ENCODE results near the gene COX4I2.
A peak's percentile ranks its signal among the peaks of the same experiment; 100 is the strongest.
"Not testable (repeated sequence)": the region's sequence is repeated elsewhere in the genome, so short reads cannot be mapped to it uniquely, and the experiment has no call there.

The COX4I2 gene

DNA sequence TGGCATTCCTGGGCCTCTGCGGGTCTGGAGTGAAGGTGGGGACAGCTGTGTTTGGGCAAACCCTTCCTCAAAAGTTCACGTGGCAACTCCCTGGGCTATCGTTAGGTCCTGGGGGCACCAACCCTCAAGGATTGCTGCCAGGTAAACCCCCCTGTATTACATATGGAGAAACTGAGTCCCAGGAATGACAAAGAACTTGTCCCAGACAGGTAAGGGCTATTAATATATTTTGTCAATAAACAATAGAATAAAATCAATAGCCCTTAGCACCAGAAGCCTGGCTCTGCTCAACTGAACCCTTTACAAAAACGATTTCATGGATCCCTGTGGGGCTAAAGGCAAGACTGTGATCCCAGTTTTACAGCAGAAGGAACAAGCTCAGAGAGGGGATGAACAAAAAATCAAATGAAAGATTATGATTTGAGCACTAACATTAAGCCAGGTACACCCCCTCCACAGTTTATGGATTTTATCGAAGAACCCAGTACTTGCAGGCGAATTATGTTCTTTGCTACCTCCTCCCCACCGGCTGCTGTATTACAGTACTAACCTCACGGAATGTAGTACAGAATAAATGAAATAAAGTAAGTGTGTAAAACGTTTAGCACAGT is 30.0 kb upstream of the COX4I2 start:
- DNase-seq (ENCODE audit: low spot score) = no peak

DNA sequence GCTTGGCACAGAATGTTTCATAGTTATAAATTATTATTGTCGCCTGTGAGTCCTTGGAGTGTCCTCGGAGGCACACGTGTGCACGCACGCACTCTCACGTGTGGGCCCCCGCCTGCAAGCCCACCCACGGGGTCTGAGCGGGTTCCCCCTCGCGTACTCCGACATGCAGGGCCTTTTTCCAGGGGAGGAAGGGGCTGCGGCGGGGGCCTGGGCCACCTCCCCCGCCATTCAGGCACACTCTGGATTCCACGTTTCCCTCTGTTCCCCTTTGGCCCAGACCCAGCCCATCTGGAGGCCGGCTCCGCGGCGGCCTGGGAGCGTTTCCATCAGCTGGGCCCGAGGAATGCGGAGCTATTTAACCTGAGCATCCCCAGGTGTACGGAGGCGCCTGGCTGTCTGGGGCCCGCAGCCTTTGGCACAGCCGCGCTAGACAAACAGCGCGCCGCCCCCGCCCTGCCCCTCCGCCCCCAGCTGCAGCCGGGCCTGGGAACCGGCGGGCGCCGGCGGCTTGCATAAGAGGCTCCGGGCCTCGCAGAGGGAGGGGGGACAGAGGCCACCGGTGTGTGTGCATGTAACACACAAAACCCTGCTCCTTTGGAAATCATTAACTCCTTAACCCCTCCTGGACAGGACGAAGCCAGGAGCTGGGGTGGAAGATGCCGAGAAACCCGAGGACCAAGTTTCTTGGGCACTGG is 29.3 kb upstream of the COX4I2 start:
- DNase-seq (ENCODE audit: low spot score) = peak; percentile 84

DNA sequence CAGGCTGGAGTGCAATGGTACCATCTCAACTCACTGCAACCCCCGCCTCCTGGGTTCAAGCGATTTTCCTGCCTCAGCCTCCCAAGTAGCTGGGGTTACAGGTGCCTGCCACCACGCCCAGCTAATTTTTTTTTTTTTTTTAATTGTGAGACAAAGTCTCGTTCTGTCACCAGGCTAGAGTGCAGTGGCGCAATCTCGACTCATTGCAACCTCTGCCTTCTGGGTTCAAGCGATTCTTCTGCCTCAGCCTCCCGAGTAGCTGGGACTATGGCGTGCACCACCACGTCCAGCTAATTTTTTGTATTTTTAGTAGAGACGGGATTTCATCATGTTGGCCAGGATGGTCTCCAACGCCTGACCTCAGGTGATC is 25.5 kb upstream of the COX4I2 start:
- not testable (repeated sequence) for DNase-seq (ENCODE audit: low spot score)

DNA sequence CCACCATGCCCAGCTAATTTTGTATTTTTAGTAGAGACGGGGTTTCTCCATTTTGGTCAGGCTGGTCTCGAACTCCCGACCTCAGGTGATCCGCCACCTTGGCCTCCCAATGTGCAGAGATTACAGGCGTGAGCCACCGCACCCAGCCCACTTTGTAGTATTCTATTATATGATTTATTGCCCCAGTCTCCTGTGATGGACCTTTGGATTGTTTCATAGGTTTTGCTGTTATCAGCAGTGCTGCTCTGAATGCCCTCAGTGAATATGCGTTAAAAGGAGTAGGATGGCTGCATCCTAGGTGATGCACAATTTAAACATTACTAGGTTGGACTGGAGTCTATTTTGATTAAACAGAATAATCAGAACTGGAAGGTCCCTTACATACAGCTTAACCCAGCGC is 22.3 kb upstream of the COX4I2 start:
- DNase-seq (ENCODE audit: low spot score) = no peak

DNA sequence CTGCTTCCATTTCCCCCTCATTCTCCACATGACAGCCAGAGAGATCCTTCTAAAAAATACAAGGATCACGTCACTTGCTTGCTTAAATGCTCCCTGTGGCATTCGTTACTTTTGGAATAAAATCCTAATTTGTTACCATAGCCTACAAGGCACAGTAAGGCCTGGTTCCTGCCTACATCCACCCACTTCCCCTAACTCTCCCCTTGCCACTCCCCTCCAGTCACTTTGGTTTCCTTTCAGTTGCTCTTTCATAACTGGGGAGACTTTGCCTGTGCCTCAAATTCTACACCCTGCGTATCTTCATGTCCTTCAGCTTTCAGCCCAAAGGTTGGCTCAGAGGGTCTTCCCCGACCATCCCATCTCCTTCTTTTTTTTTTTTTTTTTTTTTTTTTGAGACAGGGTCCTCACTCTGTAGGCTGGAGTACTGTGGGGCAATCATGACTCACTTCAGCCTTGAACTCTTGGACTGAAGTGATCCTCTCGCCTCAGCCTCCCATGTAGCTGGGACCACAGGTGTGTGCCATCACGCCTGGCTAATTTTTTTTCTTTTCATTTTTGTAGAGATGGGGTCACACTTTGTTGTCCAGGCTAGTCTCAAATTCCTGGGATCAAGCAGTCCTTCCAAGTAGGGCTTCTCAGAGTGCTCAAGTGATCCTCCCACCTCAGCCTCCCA is 20.1 kb upstream of the COX4I2 start:
- DNase-seq (ENCODE audit: low spot score) = no peak

DNA sequence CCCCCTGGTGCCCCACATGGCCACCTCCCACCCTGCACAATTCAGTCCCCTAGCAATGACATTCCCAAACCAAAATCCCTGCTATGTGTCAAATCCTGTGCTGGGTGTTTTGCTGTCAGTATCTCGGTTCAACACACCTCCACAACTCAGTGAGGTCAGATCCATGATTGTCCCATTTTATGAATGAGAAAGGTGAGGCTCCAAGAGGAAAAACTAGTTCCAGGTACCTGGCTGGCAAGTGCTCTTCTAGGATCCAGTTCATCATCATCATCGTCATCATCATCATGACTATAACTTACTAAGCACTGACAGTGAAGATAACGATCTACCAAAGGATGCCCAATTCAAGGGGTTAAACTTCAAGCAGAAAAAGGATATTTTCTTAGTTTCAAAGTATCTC is 17.5 kb upstream of the COX4I2 start:
- no peak for DNase-seq (ENCODE audit: low spot score)

DNA sequence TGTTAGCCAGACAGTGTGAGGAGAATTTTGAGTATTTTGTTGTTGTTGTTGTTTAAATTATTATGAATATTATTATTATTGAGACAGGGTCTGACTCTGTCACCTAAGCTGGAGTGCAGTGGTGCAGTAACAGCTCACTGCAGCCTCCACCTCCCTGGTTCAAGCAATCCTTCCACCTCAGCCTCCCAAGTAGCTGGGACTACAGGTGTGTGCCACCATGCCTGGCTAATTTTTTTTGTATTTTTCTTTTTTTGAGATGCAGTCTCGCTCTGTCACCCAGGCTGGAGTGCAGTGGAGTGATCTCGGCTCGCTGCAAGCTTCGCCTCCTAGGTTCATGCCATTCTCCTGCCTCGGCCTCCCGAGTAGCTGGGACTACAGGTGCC is 14.6 kb upstream of the COX4I2 start:
- DNase-seq (ENCODE audit: low spot score) = not testable (repeated sequence)

DNA sequence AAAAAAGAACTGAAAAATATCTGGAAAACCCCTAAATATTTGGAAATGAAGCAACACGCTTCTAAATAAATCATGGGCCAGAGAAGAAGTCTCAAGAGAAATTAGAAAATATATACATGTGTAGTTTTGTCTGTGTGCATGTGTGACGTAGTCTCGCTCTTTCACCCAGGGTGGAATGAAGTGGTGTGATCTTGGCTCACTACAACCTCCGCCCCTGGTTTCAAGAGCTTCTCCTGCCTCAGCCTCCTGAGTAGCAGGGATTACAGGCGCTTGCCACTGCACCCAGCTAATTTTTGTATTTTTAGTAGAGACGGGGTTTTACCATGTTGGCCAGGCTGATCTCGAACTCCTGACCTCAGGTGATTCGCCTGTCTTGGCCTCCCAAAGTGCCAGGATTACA is 11.2 kb upstream of the COX4I2 start:
- not testable (repeated sequence) for DNase-seq (ENCODE audit: low spot score)

DNA sequence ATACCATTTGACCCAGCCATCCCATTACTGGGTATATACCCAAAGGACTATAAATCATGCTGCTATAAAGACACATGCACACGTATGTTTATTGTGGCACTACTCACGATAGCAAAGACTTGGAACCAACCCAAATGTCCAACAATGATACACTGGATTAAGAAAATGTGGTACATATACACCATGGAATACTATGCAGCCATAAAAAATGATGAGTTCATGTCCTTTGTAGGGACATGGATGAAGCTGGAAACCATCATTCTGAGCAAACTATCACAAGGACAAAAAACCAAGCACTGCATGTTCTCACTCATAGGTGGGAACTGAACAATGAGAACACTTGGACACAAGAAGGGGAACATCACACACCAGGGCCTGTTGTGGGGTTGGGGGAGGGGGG is 9.7 kb upstream of the COX4I2 start:
- not testable (repeated sequence) for DNase-seq (ENCODE audit: low spot score)

DNA sequence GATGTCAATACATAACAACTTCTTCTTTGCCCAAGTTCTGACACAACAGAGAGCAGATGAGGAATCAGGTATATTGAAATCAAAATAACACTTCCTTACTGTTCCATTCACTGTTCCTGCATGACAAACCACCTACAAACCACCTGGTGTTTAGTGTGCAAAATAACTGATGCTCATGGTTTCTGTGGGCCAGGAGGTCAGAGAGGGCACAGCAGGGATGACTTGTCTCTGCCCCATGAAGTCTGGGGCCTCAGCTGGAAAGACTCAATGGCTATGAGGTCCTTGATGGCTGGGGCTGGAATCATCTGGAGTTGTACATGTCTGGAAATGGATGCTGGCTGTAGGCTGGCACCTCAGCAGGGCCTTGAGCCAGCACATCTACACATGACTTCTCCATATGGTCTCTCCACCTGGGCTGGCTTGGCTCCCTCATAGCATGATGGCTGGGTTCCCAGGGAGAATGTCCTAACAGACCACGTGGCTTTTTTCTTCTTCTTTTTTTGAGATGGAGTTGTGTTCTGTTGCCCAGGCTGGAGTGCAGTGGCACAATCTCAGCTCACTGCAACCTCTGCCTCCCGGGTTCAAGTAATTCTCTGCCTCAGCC is 7.4 kb upstream of the COX4I2 start:
- DNase-seq (ENCODE audit: low spot score) = no peak

DNA sequence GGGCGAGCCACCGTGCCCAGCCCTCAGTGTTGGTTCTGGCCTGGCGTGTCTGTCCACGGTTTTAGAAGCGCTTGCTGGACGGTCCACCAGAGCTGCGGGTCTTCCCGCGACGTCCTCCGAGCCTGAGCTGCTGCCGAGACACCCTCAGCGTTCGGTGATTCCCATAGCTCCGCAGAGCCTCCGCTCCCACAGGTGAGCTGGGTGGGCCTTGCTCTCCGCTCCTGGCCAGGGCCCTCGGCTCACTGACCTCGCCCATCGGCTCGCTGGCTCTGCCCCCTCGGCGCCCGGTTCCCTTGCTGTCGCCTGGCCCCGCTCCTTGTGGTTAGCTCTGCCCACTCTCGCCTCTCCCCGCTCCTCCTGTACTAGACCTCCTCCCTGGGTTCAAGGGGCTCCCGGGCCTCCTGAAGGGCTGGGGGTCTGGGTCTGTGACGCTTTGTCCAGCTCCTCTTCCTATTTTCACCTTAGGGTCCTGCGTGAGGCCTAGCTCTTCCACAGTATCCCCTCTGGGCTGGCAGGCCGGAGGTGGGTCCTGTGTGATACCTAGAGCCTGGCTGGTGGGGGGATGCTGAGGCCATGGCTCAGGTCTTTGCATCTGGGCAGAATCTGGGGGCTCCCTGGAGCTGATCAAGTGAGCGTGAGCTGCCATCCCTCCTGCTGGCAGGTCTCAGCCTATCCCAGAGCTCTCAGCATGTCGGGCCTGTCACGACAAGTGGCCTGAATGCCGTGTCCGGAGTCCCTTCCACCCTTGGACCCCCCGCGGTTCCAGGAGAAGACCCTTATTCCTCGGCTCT is 5.0 kb upstream of the COX4I2 start:
- no peak for DNase-seq (ENCODE audit: low spot score)

DNA sequence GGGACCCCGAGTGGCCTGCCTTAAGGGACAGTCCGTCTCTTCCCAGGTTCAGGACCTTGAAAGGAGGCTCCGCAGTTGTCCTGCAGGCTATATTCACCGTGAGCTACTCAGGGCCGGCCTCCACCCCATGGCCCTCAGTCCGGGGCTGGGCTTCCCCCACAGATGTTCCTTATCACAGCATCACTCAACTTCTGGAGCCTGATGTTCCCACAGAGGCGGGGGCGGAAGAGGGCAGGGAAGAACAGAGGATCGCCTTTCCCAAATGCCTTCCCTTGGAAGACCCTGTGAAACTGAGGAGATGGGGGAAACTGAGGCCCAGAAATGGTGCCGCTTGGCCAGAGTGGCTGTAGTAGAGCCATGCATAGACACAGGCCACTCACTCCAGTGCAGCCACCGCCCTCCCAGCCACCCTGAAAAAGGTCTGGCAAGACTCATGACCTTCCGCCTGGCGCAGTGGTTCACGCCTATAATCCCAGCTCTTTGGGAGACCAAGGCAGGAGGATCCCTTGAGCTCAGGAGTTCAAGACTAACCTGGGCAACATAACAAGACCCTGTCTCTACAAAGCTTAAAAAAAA is 4.3 kb upstream of the COX4I2 start:
- DNase-seq (ENCODE audit: low spot score) = no peak

DNA sequence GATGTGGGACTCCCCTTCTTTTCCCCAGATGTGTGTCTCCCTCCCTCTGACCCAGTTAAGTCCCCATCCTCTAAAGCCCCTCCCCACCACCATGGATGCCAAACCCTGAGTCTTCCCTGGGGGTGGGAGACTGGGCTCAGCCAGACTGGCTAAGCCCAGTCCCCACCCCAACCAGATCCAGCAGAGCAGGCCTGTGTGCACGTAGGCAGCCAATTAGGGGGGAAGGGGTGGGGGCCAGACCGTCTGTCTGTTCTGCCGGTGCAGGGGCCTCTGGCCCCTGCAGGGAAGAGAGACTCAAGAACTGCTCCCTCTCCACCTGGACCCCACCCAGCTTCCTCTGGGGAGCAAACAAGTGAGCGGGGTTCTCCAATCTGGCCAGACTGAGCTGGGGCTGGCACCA is 605 bp downstream of the COX4I2 start:
- no peak for DNase-seq (ENCODE audit: low spot score)

DNA sequence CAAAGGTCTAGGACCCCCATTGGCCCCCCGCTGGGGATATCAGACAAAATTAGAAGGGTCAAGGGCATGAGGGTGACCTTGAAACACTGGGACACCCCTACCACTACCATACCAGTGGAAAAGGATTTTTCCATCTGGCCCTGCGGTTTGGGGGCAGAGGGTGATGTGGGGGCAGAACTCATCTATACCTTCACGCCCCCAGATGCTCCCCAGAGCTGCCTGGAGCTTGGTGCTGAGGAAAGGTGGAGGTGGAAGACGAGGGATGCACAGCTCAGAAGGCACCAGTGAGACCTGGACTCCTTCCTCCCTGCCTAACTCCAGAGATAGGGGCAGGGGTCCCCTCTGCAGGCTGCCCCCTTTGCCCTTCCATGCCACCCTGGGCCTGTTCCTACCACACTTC is 1.1 kb downstream of the COX4I2 start:
- DNase-seq (ENCODE audit: low spot score) = no peak

DNA sequence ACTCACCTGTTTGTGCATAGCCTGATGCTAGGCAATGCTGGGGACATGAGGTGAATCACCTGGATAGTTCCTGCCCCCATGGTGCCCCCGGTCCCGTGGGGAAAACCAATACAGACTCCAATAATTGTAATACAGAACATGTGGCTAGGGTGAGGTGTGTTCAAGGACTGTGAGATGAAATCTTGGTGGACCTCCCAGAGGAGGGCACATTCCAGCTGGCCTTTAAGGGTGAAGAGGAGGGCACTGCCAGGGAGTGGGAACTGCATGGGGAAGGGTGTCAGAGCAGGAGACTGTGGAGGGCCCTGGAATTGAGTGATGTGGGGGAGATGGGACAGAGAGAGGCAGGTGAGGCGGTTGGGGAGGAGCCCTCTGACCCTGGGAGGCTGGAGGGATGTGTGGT is 2.5 kb downstream of the COX4I2 start:
- no peak for DNase-seq (ENCODE audit: low spot score)

DNA sequence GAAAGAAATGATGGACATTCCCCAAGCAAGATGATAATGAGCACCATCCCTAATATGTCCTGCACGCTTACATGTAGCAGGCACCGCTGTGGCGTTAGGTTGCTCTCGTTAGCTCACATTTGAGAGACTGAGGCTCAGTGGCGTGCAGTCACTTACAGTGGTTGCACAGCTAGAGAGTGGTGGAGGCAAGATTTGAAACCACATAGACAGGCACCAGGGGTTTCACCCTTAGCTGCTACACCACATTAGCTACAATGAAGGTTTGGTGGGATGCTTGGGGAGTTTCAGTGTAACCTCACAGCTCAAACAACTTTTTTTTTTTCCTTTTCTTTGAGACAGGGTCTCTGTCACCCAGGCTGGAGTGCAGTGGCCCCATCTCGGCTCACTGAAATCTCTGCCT is 3.7 kb downstream of the COX4I2 start:
- no peak for DNase-seq (ENCODE audit: low spot score)

DNA sequence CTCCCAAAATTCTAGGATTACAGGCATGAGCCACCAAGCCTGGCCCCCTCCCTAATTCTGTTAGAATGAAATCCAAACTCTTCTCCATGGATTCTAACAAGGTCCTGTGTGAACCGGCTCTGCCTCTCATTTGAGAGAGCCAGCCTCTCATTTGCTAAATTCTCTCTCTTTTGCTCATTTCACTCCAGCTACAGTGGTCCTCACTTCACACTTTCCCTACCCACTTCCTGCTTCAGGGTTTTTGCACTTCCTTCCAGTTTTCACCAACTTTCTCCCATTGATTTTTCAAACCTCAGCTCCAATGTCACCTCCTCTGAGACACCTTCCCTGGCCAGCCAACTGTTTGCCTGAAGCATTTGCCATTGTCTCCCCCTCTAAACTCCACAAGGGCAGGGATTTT is 5.1 kb downstream of the COX4I2 start:
- DNase-seq (ENCODE audit: low spot score) = no peak

DNA sequence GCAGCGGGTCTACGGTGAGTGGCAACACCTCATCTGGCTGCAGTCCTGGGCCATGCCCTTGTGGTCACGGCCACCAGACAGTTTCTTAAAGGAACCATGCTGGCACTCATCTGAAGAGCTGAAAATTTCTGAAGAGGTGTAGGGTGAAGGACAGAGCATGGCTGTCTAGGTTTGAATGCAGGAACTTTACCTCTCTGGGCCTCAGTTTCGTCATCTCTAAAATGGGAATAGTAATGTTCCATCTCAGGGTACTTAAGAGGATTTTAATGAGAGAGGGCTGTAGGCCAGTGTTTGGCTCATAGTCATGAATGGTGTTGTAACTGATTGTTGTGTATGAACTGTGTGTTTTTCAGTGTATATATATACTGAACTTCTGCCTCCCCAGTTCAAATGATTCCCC is 5.8 kb downstream of the COX4I2 start:
- DNase-seq (ENCODE audit: low spot score) = no peak

DNA sequence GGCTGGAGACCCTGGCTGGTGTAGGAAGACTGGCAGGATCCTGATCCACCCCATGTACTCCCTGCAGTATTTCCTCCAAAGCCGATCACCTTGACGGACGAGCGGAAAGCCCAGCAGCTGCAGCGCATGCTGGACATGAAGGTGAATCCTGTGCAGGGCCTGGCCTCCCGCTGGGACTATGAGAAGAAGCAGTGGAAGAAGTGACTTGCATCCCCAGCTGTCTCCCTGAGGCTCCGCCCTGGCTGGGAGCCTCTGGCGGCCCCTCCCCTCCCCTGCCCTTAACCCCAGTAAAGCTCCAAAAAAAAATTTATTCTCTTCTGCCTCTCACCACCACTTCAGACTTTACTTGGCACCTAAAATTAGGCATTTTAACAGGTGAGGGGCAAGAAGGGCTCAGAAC is 7.0 kb downstream of the COX4I2 start:
- DNase-seq (ENCODE audit: low spot score) = no peak

DNA sequence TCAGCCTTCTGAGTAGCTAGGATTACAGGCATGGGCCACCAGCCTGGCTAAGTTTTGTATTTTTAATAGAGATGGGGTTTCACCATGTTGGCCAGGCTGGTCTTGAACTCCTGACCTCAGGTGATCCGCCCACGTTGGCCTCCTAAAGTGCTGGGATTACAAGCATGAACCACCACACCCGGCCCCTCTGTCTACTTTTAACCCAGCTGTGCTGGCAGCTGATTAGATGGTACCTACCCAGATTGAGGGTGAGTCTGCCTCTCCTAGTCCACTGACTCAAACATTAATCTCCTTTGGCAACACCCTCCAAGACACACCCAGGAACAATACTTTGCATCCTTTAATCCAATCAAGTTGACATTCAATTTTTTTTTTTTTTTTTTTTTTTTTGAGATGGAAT is 10.4 kb downstream of the COX4I2 start:
- DNase-seq (ENCODE audit: low spot score) = not testable (repeated sequence)

DNA sequence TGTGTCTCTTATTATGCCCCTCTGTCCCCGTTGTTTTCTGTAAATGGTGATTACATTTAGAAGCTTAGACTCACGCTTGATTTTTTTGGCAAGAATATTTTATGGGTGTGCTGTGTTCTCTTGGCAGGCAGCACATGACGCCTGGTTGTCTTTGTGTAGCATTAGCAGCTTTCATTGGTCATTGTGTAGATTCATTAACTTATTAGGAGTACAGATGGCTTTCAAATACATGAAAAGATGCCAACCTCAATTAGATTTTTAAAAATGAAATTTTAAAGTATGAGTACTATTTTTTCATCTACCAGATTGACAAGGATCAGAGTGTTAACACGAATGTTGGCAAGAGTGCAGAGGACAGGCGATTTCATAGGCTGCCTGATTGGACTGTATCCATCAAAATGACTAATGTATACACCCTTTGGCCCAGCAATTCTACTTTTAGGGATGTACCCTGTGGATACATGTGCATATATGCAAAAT is 15.2 kb downstream of the COX4I2 start:
- no peak for DNase-seq (ENCODE audit: low spot score)

DNA sequence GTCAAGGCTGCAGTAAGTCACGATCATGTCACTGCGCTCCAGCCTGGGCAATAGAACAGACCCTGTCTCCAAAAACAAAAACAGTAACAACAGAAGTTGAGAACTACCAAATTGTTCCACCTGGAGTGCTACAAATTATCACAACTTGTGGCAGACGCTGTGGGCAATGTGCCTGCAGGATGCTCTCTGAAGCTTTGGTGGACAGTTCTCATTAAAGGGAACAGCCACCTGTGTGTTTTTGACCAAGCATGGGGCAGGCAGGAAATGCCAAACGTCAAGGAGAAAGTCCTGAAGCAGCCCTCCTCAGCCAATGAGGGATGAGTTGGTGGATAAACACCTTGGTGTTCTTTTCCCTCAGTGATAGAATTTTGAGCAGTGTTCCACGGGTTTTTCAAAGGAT is 15.8 kb downstream of the COX4I2 start:
- no peak for DNase-seq (ENCODE audit: low spot score)

Measured in ecto neural progenitor cell (in vitro differentiated cells).